LoVo (cell line): ENCODE data around the gene AAGAB.
"Not testable (repeated sequence)": the region's sequence is repeated elsewhere in the genome, so short reads cannot be mapped to it uniquely, and the experiment has no call there.

Source experiments
- DNase-seq: peaks from one replicate; pipeline ENCODE4 v3.0.0-alpha.2; 2016; ENCODE audit warnings: low spot score

AAGAB gene

GRCh38 chr15:67253549-67254237, 768 bp downstream of the AAGAB start:
- peak; percentile 31 for DNase-seq

- DNase-seq = peak; percentile 35
Observed at GRCh38 chr15:67253101-67253500, 1.4 kb downstream of the AAGAB start.

GRCh38 chr15:67251318-67251717, 3.1 kb downstream of the AAGAB start:
- DNase-seq = no peak

- DNase-seq = no peak
Observed at GRCh38 chr15:67249830-67250229, 4.6 kb downstream of the AAGAB start.

GRCh38 chr15:67248011-67248505, 6.4 kb downstream of the AAGAB start:
- DNase-seq = no peak

- DNase-seq = not testable (repeated sequence)
Observed at GRCh38 chr15:67246606-67247005, 7.9 kb downstream of the AAGAB start.

- DNase-seq = no peak
Observed at GRCh38 chr15:67244971-67245478, 9.4 kb downstream of the AAGAB start.

GRCh38 chr15:67242708-67243111, 11.8 kb downstream of the AAGAB start:
- no peak for DNase-seq

GRCh38 chr15:67241132-67241855, 13.2 kb downstream of the AAGAB start:
- no peak for DNase-seq

GRCh38 chr15:67240235-67241131, 14.0 kb downstream of the AAGAB start:
- DNase-seq = no peak

- DNase-seq = no peak
Observed at GRCh38 chr15:67232591-67232990, 21.9 kb downstream of the AAGAB start.

GRCh38 chr15:67230504-67230903, 24.0 kb downstream of the AAGAB start:
- no peak for DNase-seq

GRCh38 chr15:67228286-67228685, 26.2 kb downstream of the AAGAB start:
- no peak for DNase-seq

GRCh38 chr15:67227846-67228245, 26.6 kb downstream of the AAGAB start:
- no peak for DNase-seq

GRCh38 chr15:67227431-67227830, 27.0 kb downstream of the AAGAB start:
- DNase-seq = no peak

- no peak for DNase-seq
Observed at GRCh38 chr15:67225336-67225735, 29.1 kb downstream of the AAGAB start.

GRCh38 chr15:67224889-67225288, 29.6 kb downstream of the AAGAB start:
- peak; percentile 39 for DNase-seq

GRCh38 chr15:67219288-67219687, 35.2 kb downstream of the AAGAB start:
- DNase-seq = no peak

GRCh38 chr15:67218428-67218827, 36.0 kb downstream of the AAGAB start:
- DNase-seq = no peak

- DNase-seq = no peak
Observed at GRCh38 chr15:67216859-67217258, 37.6 kb downstream of the AAGAB start.

GRCh38 chr15:67215102-67215501, 39.4 kb downstream of the AAGAB start:
- no peak for DNase-seq

- no peak for DNase-seq
Observed at GRCh38 chr15:67212684-67213367, 41.6 kb downstream of the AAGAB start.
